Stimulated activated CD8-positive, alpha-beta memory T cell treated with anti-CD3 and anti-CD28 coated beads, Interleukin-15, amount 100 ng/mL, for 4 hours (primary cell): ENCODE measurements around the gene KCNK5.
A peak's percentile ranks its signal among the peaks of the same experiment; 100 is the strongest.

Experiments used
- DNase-seq, 2 donors: peaks; one replicate each; pipeline ENCODE4 v3.0.0-alpha.2; 2020; ENCODE audit warnings: low read depth in 2 of 2

Gene KCNK5

DNA sequence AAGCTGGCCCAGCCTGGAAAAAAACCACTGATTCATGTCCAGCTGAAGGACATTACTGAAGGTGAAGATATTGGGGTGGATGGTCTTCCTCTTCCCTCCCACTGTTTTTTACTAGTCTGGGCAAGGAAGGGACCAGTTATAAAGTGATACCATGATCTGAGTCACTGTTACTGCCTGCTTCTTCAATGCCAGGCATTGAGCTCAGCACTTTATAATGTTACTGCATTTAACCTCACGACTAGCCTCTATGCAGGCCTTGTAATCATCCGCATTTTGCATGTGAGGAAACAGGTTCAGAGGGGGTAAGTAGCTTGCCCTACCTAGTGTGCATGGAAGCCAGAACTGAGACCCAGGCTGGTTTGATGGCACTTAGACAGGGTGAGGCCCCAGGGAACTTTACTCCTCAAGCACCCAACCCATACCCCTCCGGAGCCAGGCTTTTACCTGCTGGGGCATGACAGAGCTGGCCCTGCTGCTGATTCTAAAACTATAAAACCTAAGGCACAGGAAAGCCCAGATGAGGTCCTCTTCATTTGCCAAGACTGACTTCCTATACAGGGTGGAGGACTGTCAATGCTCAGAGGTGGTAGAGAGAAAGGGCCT lies 11.0 kb upstream of the KCNK5 start:
- no peak for DNase-seq

- no peak for DNase-seq
These were observed 10.4 kb upstream of the KCNK5 start for GRCh38 chr6:39239527-39240154.

GRCh38 chr6:39236742-39237141 lies 7.5 kb upstream of the KCNK5 start:
- DNase-seq = no peak

GRCh38 chr6:39233333-39233732 lies 4.1 kb upstream of the KCNK5 start:
- no peak for DNase-seq

DNA sequence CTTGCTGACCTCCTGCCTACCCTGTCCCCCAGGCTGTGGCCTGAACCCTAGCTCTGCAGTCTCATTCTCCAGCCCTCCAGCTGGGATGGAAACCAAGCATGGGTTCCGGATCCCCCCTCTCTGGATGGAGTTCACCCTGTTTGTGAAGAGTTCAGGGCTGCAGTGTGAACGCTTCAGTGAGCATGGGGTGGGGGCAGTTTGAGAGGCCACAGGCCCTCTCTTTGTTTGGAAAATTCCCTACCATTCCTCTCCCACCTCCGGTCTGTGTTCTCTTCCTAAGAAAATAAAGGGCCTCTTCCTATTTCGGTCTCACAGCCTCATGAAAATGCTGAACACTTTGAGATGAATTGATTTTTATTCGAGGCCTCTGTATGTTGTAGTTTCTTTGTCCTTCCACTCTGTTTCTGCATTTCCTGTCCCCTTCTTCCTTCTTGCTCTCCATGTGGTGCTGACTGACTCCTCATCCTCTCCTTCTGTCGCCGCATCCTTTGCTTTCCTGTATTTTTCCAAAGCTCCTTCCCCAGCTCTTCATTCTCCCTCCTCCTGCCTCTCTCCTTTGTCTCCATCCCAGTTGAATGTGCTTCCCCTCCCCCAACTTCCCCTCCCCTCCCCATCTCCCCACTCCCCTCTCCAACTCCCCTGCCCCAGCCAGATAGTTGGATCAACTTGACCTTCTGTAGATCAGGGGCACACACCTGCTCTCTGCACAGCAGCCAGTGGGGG lies 2.4 kb upstream of the KCNK5 start:
- DNase-seq = no peak

- DNase-seq = no peak
These were observed 1.4 kb upstream of the KCNK5 start for GRCh38 chr6:39230654-39231035.

DNA sequence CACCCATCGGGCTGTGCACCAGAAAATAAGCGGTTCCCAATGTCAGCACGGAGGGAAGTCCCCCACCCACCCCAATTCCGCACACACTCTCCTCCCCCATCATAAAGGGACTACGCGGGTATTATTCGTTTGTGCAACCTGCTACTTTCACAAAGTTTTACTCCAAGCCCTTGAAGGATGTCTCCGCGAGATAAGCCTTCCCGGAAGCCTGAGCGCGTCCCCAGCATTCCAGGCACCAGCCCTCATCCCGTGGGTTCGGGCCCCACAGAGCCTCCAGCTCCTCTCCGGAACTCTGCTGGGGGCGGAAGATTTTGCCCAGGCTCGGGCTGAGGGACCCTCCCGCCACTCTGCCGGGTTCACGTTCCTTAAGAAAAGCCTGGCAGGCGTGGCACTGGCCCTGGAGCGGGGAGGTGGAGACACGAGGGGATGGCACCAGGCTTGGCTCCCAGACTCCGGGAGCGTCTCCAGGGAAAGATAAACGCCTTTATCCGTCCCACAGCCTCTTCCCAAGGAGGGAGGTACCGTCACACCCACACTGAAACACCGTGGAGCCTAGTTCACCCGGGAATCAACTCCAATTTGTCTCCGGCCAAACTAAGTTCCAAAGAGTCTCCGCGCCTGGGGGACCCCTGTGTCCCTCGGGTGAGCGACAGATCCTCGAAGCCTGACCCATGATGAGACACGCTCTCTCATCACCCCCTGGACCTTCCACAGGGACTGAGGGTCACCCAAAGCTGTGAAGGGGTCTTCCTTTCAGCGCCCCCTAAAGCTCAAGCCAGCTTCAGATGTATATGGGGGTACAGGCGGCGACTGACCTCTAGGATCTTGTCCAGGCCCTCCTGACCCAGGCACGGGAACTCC lies 934 bp downstream of the KCNK5 start:
- peak; percentile 14 to 25 for DNase-seq

DNA sequence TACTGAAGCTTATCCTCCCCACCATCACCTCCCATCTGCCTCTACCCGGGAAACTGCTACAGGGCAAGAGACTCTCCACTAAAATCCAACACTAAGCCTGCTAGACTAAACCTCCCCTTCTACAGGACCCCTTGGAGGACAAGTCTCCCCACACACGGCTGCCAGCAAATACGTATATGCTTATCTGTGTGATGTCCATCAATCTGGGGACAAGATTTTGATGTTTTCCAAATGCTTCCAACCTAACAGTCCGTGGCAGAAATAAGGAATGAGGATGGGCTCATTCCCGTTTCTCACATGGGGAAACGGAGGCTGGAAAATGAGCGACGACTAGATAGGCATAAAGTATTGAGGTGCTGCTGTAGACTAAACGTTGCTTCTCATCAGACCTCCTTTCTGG lies 1.8 kb downstream of the KCNK5 start:
- no peak for DNase-seq

DNA sequence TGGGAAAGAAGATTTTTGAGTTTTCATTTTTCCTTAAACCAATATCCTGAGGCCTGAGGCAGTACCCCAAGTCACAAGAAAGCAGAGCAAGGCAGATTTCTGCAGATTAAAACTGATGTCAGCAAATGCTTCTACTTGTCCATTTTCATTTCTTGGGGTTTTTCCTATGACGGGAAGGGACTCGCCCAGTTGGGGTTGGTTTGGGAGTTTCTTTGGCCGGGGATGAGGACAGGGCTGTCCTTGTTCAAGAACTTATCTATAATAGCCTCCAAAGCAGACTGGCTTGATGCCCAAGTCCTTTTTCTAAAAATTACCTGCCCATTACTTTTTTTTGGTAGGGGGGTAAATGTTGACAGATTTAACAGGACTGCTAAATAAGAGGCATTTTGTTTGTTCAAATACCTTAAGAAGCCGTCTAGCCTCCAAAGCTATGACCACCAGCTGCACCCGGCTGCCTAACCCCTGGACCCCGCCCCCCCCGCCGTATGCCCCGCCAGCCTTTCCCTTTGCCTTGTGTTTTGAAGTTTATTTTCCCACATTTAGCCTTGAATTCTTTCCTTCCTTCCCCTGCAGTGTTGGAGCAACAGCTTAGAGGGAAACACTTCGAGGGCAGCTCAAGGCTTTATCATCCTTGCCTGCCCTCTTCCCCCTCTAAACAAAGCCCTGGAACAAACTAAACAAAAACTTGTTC lies 2.5 kb downstream of the KCNK5 start:
- no peak for DNase-seq

- peak; percentile 24 to 38 for DNase-seq
These were observed 3.3 kb downstream of the KCNK5 start for GRCh38 chr6:39225946-39226437.

DNA sequence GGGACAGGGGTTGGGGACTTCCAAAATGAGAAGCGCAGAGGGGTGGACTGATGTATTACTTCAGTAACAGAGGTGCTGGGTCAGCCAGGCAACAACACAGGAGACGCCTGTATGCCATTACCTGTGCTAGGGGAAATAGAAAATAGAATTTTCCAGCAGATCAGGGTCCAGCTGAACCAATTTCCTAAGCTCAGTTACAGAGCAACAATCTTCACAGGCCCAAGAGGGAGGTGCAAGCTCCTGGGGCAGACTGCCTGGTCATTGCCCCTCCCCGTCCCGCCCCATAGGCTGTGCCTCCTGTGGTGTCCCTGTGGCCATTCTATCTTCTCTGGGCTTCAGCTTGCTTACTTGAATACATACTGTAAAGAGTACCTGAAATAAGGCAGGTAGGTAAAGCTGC lies 3.7 kb downstream of the KCNK5 start:
- no peak for DNase-seq

- no peak for DNase-seq
These were observed 4.6 kb downstream of the KCNK5 start for GRCh38 chr6:39224523-39225182.

DNA sequence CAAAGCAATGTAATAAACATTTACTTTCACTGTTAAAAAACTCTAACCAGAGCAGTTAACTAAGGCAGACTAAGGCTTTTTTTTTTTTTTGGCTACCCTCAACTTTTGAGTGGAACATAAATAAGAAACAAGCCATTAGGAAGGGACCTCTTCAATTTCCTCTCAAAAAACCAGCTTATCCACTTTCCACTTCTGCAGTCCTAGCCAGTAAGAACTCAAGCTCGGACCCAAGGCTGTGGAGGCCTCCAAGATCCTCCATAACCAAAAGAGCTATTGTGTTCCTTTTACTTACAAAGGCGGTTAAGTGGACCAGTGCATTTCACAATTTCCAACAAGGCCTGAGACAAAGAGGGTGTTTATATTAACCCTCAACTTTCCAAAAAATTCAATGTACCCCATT lies 5.3 kb downstream of the KCNK5 start:
- DNase-seq = no peak

- DNase-seq = no peak
These were observed 5.7 kb downstream of the KCNK5 start for GRCh38 chr6:39223555-39223954.

DNA sequence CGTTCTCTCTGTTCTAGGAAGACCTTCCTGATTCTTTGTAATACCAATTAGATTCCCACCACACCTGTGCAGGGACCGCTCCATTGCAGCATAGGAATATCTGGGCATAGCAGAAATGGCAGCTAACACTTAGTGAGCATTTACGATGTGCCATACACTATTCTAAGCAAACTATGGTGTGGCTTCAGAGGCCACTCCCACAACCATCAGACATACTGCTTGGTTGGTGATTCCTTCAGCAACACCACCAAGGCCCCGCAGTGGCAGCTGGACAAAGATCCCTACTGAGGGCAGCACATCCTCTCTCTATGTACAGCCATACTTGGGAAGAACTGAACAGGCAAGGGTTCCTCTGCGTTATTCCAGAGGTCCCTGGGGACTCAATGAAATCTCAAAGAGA lies 6.2 kb downstream of the KCNK5 start:
- DNase-seq = no peak

GRCh38 chr6:39221779-39222641 lies 7.3 kb downstream of the KCNK5 start:
- DNase-seq = no peak

DNA sequence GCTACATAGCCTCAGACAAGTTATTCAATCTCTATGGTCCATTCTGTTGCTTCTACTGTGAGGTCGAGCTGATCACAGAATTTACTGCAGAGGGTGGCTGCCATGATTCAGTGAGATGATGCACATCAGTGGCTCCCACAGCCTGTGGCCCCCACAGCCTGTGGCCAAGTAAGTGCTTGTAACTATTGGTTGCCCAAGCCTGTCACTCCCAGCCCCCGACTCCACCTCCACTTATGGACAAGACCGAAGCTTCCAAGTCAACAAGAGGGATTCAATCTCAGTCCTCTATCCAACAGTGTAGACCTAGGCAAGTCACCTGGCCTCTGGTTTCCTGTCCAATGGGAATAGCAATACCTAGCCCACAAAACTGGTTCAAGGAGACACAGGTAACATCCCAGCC lies 8.2 kb downstream of the KCNK5 start:
- no peak for DNase-seq

DNA sequence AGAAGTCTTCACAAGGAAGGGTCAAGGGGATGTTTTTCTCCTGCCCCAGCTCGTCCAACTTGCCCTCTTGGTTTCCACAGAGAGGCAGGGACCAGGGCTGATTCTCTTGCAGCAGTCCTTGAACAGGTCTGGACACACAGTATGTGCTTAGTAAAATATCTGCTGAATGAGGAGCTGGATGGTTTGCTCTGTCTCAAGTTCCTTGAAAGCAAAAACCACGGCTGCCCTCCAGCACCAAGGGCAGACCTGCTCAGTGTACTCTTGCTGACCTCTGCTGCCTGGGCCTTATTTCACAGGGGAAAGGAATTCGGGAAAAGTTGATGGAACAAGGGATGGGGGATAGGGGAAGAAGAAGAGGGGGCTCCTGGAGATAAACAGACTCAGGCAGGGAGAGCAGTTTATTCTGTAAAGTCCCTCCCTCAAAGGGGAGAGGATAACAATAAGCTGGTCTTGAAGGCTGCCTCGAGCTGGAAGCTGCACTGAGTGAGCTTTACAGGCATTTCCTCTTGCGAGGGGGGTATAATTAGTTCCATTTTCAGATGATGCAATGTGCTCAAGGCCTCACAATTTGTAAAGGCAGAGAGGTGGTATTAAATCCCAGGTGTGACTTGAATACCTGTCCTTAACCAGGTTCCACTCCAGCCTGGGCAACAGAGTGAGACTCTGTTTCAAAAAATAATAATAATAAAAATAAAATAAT lies 10.3 kb downstream of the KCNK5 start:
- no peak for DNase-seq

- no peak for DNase-seq
These were observed 12.0 kb downstream of the KCNK5 start for GRCh38 chr6:39217177-39217864.
